ENCODE results near the gene ADAMTS2. TPM values are rescaled to one million over a fixed set of nuclear protein-coding genes. Genes with fewer than 3 reads are reported as not detected.

Gene ADAMTS2
- total RNA-seq, 1 donor from 2014 or later, result 93.2 TPM

- Mint-ChIP-seq H3K36me3 (ENCODE audit: low read depth) (no peaks in the 10 kb centered on the region), H3K27ac (ENCODE audit: unreplicated experiment) (no peak overlapping the region), H3K4me1 (ENCODE audit: low read depth) (peaks cover 53% of the 10 kb centered on the region), H3K9me3 (ENCODE audit: low read depth) (no peaks in the 10 kb centered on the region), H3K4me3 (ENCODE audit: unreplicated experiment) (no peak overlapping the region), H3K27me3 (ENCODE audit: low read depth) (no peaks in the 10 kb centered on the region)
- DNase-seq (ENCODE audit: low spot score), result peak; percentile 78
- no peak for TF ChIP-seq CTCF (IDR thresholded peaks at IDR 0.05)
Measured at GRCh38 chr5:179271821-179272325, 73.4 kb downstream of the ADAMTS2 start.

- TF ChIP-seq CTCF (IDR thresholded peaks at IDR 0.05), result no peak
- no peaks in the 10 kb centered on the region for H3K27me3 Mint-ChIP-seq (ENCODE audit: low read depth)
- H3K9me3 Mint-ChIP-seq (ENCODE audit: low read depth), result no peaks in the 10 kb centered on the region
- peaks cover 53% of the 10 kb centered on the region for H3K4me1 Mint-ChIP-seq (ENCODE audit: low read depth)
- no peak overlapping the region for H3K4me3 Mint-ChIP-seq (ENCODE audit: unreplicated experiment)
- no peaks in the 10 kb centered on the region for H3K36me3 Mint-ChIP-seq (ENCODE audit: low read depth)
- DNase-seq (ENCODE audit: low spot score), result peak; percentile 79
- H3K27ac Mint-ChIP-seq (ENCODE audit: unreplicated experiment), result no peak overlapping the region
Measured at GRCh38 chr5:179271428-179271734, 73.9 kb downstream of the ADAMTS2 start.

- Mint-ChIP-seq H3K27ac (ENCODE audit: unreplicated experiment) (peak overlapping the region; percentile 51), H3K4me3 (ENCODE audit: unreplicated experiment) (no peak overlapping the region), H3K4me1 (ENCODE audit: low read depth) (peaks cover 53% of the 10 kb centered on the region), H3K36me3 (ENCODE audit: low read depth) (no peaks in the 10 kb centered on the region), H3K27me3 (ENCODE audit: low read depth) (no peaks in the 10 kb centered on the region), H3K9me3 (ENCODE audit: low read depth) (no peaks in the 10 kb centered on the region)
- peak; percentile 75 for DNase-seq (ENCODE audit: low spot score)
- TF ChIP-seq CTCF (IDR thresholded peaks at IDR 0.05), result no peak
Measured at GRCh38 chr5:179270581-179271427, 74.5 kb downstream of the ADAMTS2 start.

GRCh38 chr5:179269781-179270543 lies 75.3 kb downstream of the ADAMTS2 start:
- peak; percentile 61 for DNase-seq (ENCODE audit: low spot score)
- no peaks in the 10 kb centered on the region for H3K36me3 Mint-ChIP-seq (ENCODE audit: low read depth)
- no peaks in the 10 kb centered on the region for H3K9me3 Mint-ChIP-seq (ENCODE audit: low read depth)
- no peaks in the 10 kb centered on the region for H3K27me3 Mint-ChIP-seq (ENCODE audit: low read depth)
- no peak overlapping the region for H3K4me3 Mint-ChIP-seq (ENCODE audit: unreplicated experiment)
- no peak for TF ChIP-seq CTCF (IDR thresholded peaks at IDR 0.05)
- H3K4me1 Mint-ChIP-seq (ENCODE audit: low read depth), result peaks cover 51% of the 10 kb centered on the region
- peak overlapping the region; percentile 6 for H3K27ac Mint-ChIP-seq (ENCODE audit: unreplicated experiment)

- Mint-ChIP-seq H3K27ac (ENCODE audit: unreplicated experiment) (no peak overlapping the region), H3K4me3 (ENCODE audit: unreplicated experiment) (no peak overlapping the region), H3K36me3 (ENCODE audit: low read depth) (no peaks in the 10 kb centered on the region), H3K9me3 (ENCODE audit: low read depth) (no peaks in the 10 kb centered on the region), H3K27me3 (ENCODE audit: low read depth) (no peaks in the 10 kb centered on the region), H3K4me1 (ENCODE audit: low read depth) (peaks cover 54% of the 10 kb centered on the region)
- no peak for TF ChIP-seq CTCF (IDR thresholded peaks at IDR 0.05)
- DNase-seq (ENCODE audit: low spot score), result peak; percentile 35
Measured at GRCh38 chr5:179268966-179269693, 76.1 kb downstream of the ADAMTS2 start.
